Measurements from ENCODE around the gene AGFG2.
"Not testable (repeated sequence)": the region's sequence is repeated elsewhere in the genome, so short reads cannot be mapped to it uniquely, and the experiment has no call there.

- not testable (repeated sequence) for TF ChIP-seq CTCF (IDR thresholded peaks at IDR 0.05); POLR2A (IDR thresholded peaks at IDR 0.05); POLR2AphosphoS5 (IDR thresholded peaks at IDR 0.05; ENCODE audit: insufficient read depth in 1 of 2, low read depth in 1 of 2)
These were observed 10.7 kb upstream of the AGFG2 start for GRCh38 chr7:100528108-100528866.
